Neural cell (in vitro differentiated cells): ENCODE data around the gene CFAP58. TPM values are rescaled to one million over a fixed set of nuclear protein-coding genes. Genes with fewer than 3 reads are reported as not detected.

Source experiments
- polyA plus RNA-seq: library from polyadenylated mRNA; depleted of rRNA; stranded (reverse); fragments of >200 nt; gene quantifications from 2 replicates; pipeline ENCODE4 v1.2.3, GENCODE V29; 2014

CFAP58 gene
- polyA plus RNA-seq, 1 donor from 2014 or later = not detected

Other genes with a start within 250 kb of the CFAP58 start
- 2.3 and 5.0 TPM in 2 replicates for gene SFR1, start 231.7 kb upstream of the CFAP58 start, polyA plus RNA-seq
- gene CFAP43, start 121.5 kb upstream of the CFAP58 start, polyA plus RNA-seq = 2.2 and 5.0 TPM in 2 replicates
- gene GSTO1, start 98.9 kb upstream of the CFAP58 start, polyA plus RNA-seq = 3.2 and 3.5 TPM in 2 replicates
- gene GSTO2, start 84.6 kb upstream of the CFAP58 start, polyA plus RNA-seq = 0.53 and 2.2 TPM in 2 replicates
- 1.5 and 2.2 TPM in 2 replicates for gene ITPRIP, start 15.4 kb upstream of the CFAP58 start, polyA plus RNA-seq